OCI-LY3 (cell line): ENCODE measurements around the gene CYS1.

Source experiments
- EZH2phosphoT487 ChIP-seq: fragments of 200-600 bp; shearing (Covaris generic); IDR thresholded peaks from 2 replicates; pipeline ENCODE4 v1.6.1; 2018; ENCODE audit warnings: antibody characterized with exemption, mixed run types, low read depth
- TF ChIP-seq, protein P1 (sequence below): fragments of 200-600, 300-600 bp; sonication (generic); IDR thresholded peaks from 2 replicates; pipeline ENCODE4 v1.5.1; 2014; ENCODE audit warnings: antibody characterized with exemption, low read length, low read depth

DNA sequence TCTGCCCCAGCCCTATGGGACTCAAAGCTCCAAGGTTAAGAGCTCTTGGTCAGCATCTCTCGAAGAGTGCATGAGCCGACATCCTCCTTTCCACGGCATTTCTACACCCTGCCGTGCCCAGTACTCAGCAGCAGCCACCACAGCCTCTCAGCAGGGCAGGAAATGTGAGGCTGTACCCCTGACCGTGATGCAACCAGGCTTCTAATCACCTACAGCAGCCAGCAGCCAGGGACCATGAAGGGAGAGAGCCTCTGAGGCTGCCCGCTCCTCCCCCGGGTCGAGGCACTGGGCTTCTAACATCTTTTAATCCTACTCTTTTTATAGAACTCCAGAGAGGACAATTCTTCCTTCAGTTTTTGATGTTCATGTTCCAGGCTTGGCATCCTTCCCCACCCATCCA is 6.5 kb downstream of the CYS1 start:
- TF ChIP-seq, protein P1, sequence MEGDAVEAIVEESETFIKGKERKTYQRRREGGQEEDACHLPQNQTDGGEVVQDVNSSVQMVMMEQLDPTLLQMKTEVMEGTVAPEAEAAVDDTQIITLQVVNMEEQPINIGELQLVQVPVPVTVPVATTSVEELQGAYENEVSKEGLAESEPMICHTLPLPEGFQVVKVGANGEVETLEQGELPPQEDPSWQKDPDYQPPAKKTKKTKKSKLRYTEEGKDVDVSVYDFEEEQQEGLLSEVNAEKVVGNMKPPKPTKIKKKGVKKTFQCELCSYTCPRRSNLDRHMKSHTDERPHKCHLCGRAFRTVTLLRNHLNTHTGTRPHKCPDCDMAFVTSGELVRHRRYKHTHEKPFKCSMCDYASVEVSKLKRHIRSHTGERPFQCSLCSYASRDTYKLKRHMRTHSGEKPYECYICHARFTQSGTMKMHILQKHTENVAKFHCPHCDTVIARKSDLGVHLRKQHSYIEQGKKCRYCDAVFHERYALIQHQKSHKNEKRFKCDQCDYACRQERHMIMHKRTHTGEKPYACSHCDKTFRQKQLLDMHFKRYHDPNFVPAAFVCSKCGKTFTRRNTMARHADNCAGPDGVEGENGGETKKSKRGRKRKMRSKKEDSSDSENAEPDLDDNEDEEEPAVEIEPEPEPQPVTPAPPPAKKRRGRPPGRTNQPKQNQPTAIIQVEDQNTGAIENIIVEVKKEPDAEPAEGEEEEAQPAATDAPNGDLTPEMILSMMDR = no peak
- TF ChIP-seq EZH2phosphoT487 = no peak
